Measurements from ENCODE around the gene AGBL4.

The AGBL4 gene

DNA sequence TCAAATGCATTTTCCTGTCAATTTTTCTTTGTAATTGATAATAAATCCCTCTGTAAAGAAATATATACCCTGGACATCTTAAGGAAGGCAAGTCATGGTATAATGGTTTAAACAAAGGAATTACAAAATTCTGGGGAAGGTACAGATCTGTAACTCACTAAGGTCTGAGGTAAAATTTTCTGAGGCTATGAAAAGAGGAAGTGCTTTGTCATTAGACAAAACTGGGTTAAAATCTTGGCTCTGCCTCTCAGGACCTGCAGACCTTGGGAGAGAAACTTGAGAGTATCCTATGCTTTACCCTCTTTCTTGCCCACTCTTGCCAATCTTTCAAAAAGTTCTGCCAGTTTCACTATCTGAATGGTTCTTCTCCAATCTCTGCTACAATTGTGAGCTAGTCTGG is 1220.3 kb downstream of the AGBL4 start:
- no peak for DNase-seq (ENCODE audit: insufficient read length, low spot score)
- no peak for FAIRE-seq
- TF ChIP-seq POU2F2 (IDR thresholded peaks at IDR 0.05; ENCODE audit: low read depth, low read length) (no peak), SPI1 (IDR thresholded peaks at IDR 0.05; ENCODE audit: low read depth, low read length) (peak; percentile 94)

DNA sequence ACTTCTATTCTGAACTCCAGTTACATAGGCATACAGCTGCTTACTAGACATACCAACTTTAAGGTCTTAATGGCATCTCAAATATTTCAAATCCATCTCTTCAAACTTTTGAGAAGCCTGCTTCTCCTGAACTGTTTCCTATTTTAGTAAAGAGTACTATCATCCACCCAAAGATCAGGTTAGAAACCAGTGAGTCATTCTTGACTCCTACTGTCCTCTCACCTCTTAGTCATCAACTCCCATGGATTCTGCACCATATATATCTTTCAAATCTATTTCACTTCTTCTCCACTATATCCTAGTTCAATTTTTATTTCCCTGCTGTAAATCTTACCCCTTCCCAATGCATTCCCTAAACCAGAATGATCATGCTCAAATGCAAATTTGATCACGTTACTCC is 1228.9 kb downstream of the AGBL4 start:
- FAIRE-seq (no peak), DNase-seq (ENCODE audit: insufficient read length, low spot score) (no peak)
- TF ChIP-seq POU2F2 (IDR thresholded peaks at IDR 0.05; ENCODE audit: low read depth, low read length) (no peak), POLR2AphosphoS5 (IDR thresholded peaks at IDR 0.05; ENCODE audit: low read depth, low read length) (no peak)

DNA sequence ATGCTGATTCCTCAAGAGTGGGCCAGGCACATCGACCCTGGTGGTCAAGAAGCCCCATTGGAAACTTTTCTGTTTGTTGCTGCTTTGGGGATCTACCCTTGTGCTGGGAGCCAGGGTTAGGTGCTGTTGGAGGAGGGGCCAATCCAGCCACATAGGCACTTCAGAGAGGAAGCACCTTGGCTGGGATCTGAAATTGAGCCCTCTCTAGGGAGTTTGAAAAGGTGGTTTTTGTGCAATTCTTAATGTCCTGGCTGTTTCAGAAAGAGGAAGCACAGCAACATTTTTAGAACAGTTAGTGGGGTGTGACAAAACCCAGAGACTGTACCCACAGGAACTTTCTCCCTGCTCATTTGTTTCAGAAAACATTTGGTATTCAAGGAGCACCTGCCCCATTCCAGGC is 1229.9 kb downstream of the AGBL4 start:
- no peak for TF ChIP-seq PAX5 (IDR thresholded peaks at IDR 0.05; ENCODE audit: insufficient read depth, low read length, severe bottlenecking)
- TF ChIP-seq SPI1 (IDR thresholded peaks at IDR 0.05; ENCODE audit: low read depth, low read length): peak; percentile 72
- DNase-seq (ENCODE audit: insufficient read length, low spot score): no peak
- FAIRE-seq: no peak

DNA sequence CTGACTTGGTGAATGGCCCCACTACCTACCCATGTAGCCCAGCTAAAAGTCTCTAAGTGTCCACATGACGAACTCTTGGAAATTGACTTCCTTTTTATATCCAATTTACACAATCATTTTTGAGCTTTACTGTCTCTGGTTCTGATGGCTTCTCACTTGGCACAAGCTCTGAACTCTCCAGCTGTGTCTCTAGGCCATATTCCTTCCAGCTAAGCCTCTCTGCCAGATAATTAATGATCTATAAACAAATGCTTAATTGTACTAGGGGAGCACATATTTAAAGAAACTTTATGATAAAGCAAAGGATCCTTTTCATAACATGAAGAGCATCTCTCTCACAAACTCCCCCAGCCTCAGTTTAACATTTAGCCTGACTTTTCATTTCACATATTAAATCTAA is 1230.8 kb downstream of the AGBL4 start:
- DNase-seq (ENCODE audit: insufficient read length, low spot score): no peak
- no peak for TF ChIP-seq PAX5 (IDR thresholded peaks at IDR 0.05; ENCODE audit: insufficient read depth, low read length, severe bottlenecking)
- FAIRE-seq: no peak

DNA sequence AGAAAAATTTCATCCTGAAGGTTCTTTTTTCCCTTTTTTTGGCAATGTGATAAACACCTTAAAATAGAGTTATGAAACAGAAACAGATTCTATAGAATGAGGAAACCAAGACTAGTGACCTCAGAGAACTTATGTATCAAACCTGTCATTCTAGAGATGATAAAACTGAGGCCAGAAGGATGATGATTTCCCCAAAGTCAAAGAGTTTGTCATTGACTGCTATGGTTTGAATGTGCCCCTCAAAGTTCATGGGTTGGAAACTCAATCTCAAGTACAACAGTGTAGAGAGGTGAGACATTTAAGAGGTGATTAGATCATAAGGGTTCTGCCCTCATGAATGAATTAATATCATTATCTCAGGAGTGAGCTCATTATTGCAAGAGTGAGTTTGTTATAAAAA is 1233.4 kb downstream of the AGBL4 start:
- no peak for TF ChIP-seq POLR2AphosphoS5 (IDR thresholded peaks at IDR 0.05; ENCODE audit: low read depth, low read length)
- DNase-seq (ENCODE audit: insufficient read length, low spot score) (no peak), FAIRE-seq (no peak)

DNA sequence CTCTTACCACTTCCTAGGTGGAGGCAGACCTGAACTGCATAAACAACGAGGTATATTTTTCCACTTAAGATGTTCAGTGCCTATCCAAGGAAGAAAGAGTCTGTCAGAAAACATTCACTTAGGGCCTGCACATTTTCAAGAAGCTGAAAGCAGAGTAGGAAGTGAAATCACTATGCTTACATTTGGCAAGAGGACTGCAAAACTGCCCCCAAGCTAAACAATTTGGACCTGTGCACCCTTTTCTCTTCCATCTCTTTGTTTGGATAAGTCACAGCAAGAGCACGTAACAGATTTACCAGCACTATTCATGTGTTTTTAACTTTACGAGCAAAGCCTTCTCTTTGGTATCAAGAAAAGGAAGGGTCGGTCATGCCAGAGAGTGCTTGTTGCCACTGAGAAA is 1233.9 kb downstream of the AGBL4 start:
- TF ChIP-seq SPI1 (IDR thresholded peaks at IDR 0.05; ENCODE audit: low read depth, low read length): peak; percentile 37; the same call in 1 of the 2 replicates
- no peak for TF ChIP-seq PAX5 (IDR thresholded peaks at IDR 0.05; ENCODE audit: insufficient read depth, low read length, severe bottlenecking)
- TF ChIP-seq TAF1 (IDR thresholded peaks at IDR 0.05; ENCODE audit: low read depth, low read length): no peak
- TF ChIP-seq POU2F2 (IDR thresholded peaks at IDR 0.05; ENCODE audit: low read depth, low read length): no peak
- TF ChIP-seq POLR2A (IDR thresholded peaks at IDR 0.05; ENCODE audit: low read depth, low read length): no peak
- TF ChIP-seq POLR2AphosphoS5 (IDR thresholded peaks at IDR 0.05; ENCODE audit: low read depth, low read length): no peak
- DNase-seq (ENCODE audit: insufficient read length, low spot score) (no peak), FAIRE-seq (no peak)

DNA sequence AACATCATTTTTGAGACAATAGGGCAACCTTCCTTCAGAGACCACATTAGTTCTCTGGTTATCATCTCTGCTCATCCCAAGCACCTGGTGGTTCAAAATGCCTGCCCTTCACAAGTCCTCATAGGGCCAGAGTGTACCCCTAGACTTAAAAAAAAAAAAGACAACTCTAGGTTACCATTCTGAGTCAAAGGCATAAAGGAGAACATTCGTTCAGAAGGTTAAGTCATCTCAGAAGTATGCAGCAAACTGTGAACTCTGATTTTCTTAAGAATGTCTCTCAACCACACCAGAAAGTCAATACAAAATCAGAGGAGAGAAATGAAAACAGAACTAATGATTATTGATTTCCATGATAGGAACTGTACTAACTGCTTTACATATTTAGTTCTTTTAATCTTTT is 1237.9 kb downstream of the AGBL4 start:
- no peak for DNase-seq (ENCODE audit: insufficient read length, low spot score)
- TF ChIP-seq TAF1 (IDR thresholded peaks at IDR 0.05; ENCODE audit: low read depth, low read length): no peak
- TF ChIP-seq SPI1 (IDR thresholded peaks at IDR 0.05; ENCODE audit: low read depth, low read length): no peak
- TF ChIP-seq POLR2A (IDR thresholded peaks at IDR 0.05; ENCODE audit: low read depth, low read length): no peak
- TF ChIP-seq POU2F2 (IDR thresholded peaks at IDR 0.05; ENCODE audit: low read depth, low read length): no peak
- TF ChIP-seq POLR2AphosphoS5 (IDR thresholded peaks at IDR 0.05; ENCODE audit: low read depth, low read length): no peak
- TF ChIP-seq PAX5 (IDR thresholded peaks at IDR 0.05; ENCODE audit: insufficient read depth, low read length, severe bottlenecking): no peak
- no peak for FAIRE-seq

DNA sequence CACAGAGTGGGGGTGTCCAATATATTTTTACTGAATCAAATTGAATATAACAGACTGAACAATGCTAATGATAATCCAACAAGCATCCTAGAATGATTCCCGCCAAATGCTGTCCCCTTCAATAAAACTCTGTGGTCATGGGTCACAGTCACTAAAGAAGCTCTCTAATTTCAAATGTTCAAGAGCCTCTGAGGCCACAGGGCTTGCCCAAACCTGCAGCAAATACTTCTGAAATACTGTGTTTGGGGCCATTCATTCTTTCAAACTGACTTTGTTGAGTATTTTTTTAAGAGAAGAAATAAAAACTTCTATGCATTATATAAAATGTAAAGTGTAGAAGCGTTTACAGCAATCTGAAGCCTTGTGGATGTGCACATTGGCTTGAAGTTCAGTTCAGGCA is 1239.5 kb downstream of the AGBL4 start:
- FAIRE-seq (no peak), DNase-seq (ENCODE audit: insufficient read length, low spot score) (no peak)
- TF ChIP-seq POU2F2 (IDR thresholded peaks at IDR 0.05; ENCODE audit: low read depth, low read length) (no peak), POLR2A (IDR thresholded peaks at IDR 0.05; ENCODE audit: low read depth, low read length) (no peak), POLR2AphosphoS5 (IDR thresholded peaks at IDR 0.05; ENCODE audit: low read depth, low read length) (no peak), SPI1 (IDR thresholded peaks at IDR 0.05; ENCODE audit: low read depth, low read length) (no peak), PAX5 (IDR thresholded peaks at IDR 0.05; ENCODE audit: insufficient read depth, low read length, severe bottlenecking) (no peak), TAF1 (IDR thresholded peaks at IDR 0.05; ENCODE audit: low read depth, low read length) (no peak)

DNA sequence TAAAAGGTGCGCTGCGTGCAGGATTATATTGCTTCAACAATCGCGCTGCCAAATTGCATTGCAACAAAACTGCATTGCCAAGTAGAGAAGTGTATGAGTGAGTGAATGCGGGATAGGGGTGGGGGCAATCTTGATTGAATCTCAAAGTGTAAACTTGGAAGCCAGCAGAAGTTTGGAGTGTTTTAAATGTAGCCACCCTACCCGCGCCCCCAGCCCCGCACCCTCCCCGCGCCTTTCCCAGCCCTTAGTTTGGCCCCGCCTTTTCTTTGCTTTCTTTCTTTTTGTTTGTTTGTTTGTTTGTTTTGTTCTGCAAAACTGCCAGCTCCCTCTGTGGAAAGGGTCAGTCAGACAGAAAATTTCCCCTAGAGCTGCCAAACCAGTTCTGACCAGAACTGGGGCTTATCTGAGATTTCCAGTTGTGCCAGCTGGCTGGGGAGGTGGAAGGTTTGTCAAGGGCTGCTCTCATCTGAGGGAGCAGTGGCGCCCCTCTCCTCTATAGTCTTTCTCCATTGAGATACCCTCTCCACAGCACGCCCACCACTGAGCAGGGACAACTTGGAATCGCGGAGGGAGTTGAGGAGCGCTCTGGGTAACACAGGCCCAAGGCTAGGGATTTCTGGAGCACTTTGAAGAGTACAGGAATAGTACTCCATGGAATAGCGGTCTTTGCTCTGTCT is 1246.4 kb downstream of the AGBL4 start:
- DNase-seq (ENCODE audit: insufficient read length, low spot score) (no peak), FAIRE-seq (no peak)
- no peak for TF ChIP-seq POLR2AphosphoS5 (IDR thresholded peaks at IDR 0.05; ENCODE audit: low read depth, low read length)
- no peak for TF ChIP-seq POLR2A (IDR thresholded peaks at IDR 0.05; ENCODE audit: low read depth, low read length)
- no peak for TF ChIP-seq PAX5 (IDR thresholded peaks at IDR 0.05; ENCODE audit: insufficient read depth, low read length, severe bottlenecking)
- TF ChIP-seq TAF1 (IDR thresholded peaks at IDR 0.05; ENCODE audit: low read depth, low read length): no peak
- TF ChIP-seq SPI1 (IDR thresholded peaks at IDR 0.05; ENCODE audit: low read depth, low read length): no peak
- no peak for TF ChIP-seq POU2F2 (IDR thresholded peaks at IDR 0.05; ENCODE audit: low read depth, low read length)

DNA sequence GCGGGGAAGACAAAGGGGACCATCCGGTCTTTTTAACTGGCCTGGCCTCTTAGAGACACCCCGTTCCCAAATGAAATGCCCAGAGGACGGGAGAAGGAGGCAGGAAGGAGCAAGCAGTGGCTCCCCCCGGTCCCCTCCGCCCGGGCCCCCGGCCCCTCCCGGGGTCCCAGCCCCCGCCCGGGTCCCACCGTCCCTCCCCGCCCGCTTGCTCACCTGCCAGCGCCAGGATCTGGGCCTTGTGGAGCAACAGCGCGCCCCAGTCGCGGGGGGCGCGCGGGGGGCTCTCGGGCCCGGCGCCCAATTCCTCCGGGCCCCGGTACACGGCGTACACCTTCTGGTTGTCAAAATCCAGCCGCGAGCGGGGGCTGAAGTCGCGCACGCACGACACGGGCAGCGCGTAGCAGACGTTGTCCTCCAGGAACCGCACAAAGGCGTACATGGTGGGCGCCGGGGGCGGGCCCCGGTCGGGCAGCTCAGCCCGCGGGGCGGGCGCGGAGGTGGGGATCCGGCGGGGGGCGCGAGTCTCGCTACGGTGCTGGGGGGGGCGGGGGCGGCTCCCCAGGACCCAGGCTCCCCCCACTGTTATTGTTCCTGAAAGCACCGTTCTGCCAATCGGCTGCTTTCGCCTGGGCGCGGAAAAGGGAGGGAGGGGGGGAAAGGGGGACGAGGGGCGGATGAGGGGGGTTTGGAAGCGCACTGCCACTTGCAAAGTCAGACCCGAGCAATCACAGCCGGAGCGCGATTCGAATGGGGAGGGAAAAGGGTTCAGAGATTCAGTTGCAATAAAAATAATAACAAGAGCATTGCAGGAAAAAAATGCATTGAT is 1247.1 kb downstream of the AGBL4 start, which contains the start of gene BEND5:
BEND5 (minus strand) TSS at position 499 of the 826 bp plus-strand sequence; CDS start at position 439, 60 bp downstream.
- DNase-seq (ENCODE audit: insufficient read length, low spot score) (peak; percentile 13), FAIRE-seq (no peak)
- TF ChIP-seq TAF1 (IDR thresholded peaks at IDR 0.05; ENCODE audit: low read depth, low read length) (no peak), POLR2A (IDR thresholded peaks at IDR 0.05; ENCODE audit: low read depth, low read length) (no peak), SPI1 (IDR thresholded peaks at IDR 0.05; ENCODE audit: low read depth, low read length) (no peak), POLR2AphosphoS5 (IDR thresholded peaks at IDR 0.05; ENCODE audit: low read depth, low read length) (no peak), POU2F2 (IDR thresholded peaks at IDR 0.05; ENCODE audit: low read depth, low read length) (no peak), PAX5 (IDR thresholded peaks at IDR 0.05; ENCODE audit: insufficient read depth, low read length, severe bottlenecking) (no peak)
